Activated naive CD4-positive, alpha-beta T cell treated with anti-CD3 and anti-CD28 coated beads, Interleukin-2, amount 50 U/mL, for 24 hours (primary cell): ENCODE measurements around the gene MYL7.
A peak's percentile ranks its signal among the peaks of the same experiment; 100 is the strongest.
"Not testable (repeated sequence)": the region's sequence is repeated elsewhere in the genome, so short reads cannot be mapped to it uniquely, and the experiment has no call there.

Experiments used
- H3K27ac Mint-ChIP-seq: one replicate; pipeline ENCODE4 v1.8.0; 2021; ENCODE audit warnings: mild to moderate bottlenecking, mixed read lengths
- H3K27me3 Mint-ChIP-seq: one replicate; pipeline ENCODE4 v1.8.0; 2021; ENCODE audit warnings: mixed read lengths
- H3K36me3 Mint-ChIP-seq: one replicate; pipeline ENCODE4 v1.8.0; 2021; ENCODE audit warnings: mixed read lengths
- H3K4me1 Mint-ChIP-seq: one replicate; pipeline ENCODE4 v1.8.0; 2021; ENCODE audit warnings: mixed read lengths
- H3K4me3 Mint-ChIP-seq: one replicate; pipeline ENCODE4 v1.8.0; 2021; ENCODE audit warnings: mild to moderate bottlenecking, mixed read lengths
- H3K9me3 Mint-ChIP-seq: one replicate; pipeline ENCODE4 v1.8.0; 2021; ENCODE audit warnings: mixed read lengths

The MYL7 gene

DNA sequence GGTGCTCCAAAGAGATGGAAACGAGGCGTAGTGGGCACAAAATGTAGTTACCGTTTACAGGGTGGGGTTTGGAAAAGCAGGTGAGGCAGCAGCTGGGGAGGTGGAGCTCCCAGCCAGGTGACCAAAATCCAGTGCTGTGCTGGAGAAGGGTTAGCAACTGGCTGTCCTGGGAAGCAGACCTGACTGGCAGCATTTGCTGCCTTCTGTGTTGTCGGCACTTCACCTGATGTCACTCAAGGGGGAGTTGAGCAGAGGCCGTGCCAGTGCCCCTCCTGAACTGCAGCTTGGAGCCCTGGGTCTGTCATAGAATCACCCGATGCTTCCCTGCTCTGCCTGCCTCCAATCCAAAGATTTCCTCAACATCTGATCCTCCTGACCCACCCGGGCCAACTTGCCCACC lies 35.4 kb upstream of the MYL7 start:
- H3K4me3 Mint-ChIP-seq: no peak overlapping the region
- H3K4me1 Mint-ChIP-seq: no peaks in the 10 kb centered on the region
- no peaks in the 10 kb centered on the region for H3K36me3 Mint-ChIP-seq
- H3K27me3 Mint-ChIP-seq: peaks cover 4% of the 10 kb centered on the region
- H3K27ac Mint-ChIP-seq: no peak overlapping the region
- peaks cover 5% of the 10 kb centered on the region for H3K9me3 Mint-ChIP-seq

DNA sequence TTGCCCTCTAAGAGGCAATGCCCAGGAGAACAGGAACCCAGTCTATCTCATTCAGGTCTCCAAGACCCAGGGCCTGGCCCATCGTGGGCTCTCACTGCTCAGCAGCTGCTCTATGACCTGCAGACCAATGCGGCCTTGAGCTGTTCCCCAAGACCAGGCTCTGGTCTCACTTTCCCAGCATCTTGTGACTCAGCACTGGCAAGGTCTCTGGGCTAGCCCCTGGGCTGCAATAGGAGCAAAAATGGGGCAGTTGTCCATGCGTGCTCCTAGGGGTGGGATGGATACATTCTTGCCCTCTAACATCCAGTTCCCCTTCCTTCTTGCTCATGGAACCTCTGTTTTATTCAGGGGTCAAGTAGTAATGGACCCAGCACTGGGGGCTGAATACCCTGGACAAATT lies 34.6 kb upstream of the MYL7 start:
- Mint-ChIP-seq H3K9me3 (no peaks in the 10 kb centered on the region), H3K4me1 (no peaks in the 10 kb centered on the region), H3K27me3 (peaks cover 4% of the 10 kb centered on the region), H3K4me3 (no peak overlapping the region), H3K27ac (no peak overlapping the region), H3K36me3 (no peaks in the 10 kb centered on the region)

DNA sequence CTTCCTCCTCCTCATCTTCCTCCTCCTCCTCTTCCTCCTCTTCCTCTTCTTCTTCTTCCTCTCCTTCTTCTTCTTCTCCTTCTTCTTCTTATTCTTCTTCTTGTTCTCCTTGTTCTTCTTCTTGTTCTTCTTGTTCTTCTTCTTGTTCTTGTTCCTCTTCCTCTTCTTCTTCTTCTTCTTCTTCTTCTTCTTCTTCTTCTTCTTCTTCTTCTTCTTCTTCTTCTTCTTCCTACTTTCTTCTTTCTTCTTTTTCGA lies 33.5 kb upstream of the MYL7 start:
- H3K9me3 Mint-ChIP-seq, H3K27me3 Mint-ChIP-seq, H3K4me3 Mint-ChIP-seq, H3K4me1 Mint-ChIP-seq, H3K36me3 Mint-ChIP-seq, H3K27ac Mint-ChIP-seq: not testable (repeated sequence)

DNA sequence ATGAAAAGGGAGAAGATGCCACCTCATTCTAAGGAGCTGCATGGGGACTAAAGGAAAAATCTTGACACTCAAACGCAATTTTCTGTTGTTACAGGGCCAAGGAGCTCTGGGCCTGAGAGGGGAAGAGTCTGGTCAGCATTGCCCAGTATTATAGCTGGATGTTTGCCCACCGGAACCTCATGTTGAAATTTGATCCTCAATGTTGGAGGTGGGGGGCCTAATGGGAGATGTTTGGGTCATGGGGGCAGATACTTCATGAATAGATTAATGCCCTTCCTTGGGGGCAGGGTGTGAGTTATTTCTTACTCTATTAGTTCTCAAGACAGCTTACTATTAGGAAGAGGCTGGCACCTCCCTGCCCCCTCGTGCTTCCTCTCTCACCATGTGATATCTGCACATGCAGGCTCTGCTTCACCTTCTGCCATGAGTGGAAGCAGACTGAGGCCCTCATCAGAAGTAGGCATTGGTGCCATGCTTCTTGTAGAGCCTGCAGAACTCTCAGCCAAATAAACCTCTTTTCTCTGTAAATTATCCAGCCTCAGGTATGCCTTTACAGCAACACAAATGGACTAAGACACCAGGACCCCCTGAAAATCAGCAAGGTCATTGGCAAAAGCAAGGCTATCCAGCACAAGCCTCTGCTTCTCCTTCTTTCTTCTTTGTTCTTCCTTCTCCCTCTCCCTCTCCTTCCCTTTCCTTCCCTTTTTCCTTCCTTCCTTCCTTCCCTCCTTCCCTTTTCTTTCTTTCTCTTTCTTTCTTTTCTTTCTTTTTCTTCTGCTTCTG lies 33.0 kb upstream of the MYL7 start:
- H3K9me3 Mint-ChIP-seq: no peaks in the 10 kb centered on the region
- no peaks in the 10 kb centered on the region for H3K4me1 Mint-ChIP-seq
- no peak overlapping the region for H3K4me3 Mint-ChIP-seq
- no peaks in the 10 kb centered on the region for H3K36me3 Mint-ChIP-seq
- peaks cover 4% of the 10 kb centered on the region for H3K27me3 Mint-ChIP-seq
- no peak overlapping the region for H3K27ac Mint-ChIP-seq

DNA sequence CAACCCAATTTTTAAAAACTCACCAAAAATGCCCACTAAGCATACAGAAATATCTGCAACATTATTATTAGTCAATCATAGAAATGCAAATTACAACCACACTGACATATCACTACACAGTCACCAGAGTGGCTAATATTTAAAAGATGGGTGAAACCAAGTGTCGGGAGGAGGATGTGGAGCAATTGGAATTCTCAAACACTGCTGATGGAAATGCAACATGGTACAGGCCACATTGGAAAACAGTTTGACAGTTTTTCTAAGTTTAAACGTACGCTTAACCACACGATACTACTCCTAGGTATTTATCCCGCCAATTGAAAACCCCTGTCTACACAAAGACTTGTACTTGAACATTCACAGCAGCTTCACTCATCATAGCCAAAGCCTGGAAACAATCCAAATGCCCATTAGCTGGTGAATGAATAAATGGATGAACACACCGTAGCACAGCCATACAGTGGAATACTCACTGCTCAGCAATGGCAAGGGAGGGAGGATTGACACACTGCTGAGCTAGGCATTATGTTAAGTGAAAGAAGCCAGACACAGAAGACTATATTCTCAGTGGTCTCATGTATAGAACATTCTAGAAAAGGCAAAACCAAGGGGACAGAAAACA lies 31.8 kb upstream of the MYL7 start:
- Mint-ChIP-seq H3K27ac (no peak overlapping the region), H3K27me3 (peaks cover 4% of the 10 kb centered on the region), H3K9me3 (no peaks in the 10 kb centered on the region), H3K36me3 (no peaks in the 10 kb centered on the region), H3K4me3 (no peak overlapping the region), H3K4me1 (peaks cover 4% of the 10 kb centered on the region)

DNA sequence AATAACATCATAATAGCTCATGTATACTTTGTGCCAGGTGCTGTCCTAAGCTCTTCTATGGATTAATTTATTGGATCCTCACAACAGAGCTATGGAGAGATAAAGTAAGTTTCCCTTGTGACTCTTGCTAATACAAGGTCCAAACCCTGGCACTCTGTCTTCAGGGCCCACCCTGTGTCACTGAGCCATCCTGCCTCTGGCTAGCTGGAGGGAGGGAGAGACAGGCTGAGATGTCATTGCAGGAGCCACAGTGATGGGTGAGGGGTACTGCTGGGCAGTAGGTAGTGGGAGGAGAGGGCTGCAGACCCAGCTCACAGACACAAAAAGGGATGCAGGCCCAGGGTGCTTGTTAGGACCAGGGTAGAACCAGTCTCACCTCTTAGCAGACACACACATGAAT lies 31.2 kb upstream of the MYL7 start:
- H3K27me3 Mint-ChIP-seq: peaks cover 4% of the 10 kb centered on the region
- no peak overlapping the region for H3K27ac Mint-ChIP-seq
- no peak overlapping the region for H3K4me3 Mint-ChIP-seq
- H3K9me3 Mint-ChIP-seq: no peaks in the 10 kb centered on the region
- no peaks in the 10 kb centered on the region for H3K36me3 Mint-ChIP-seq
- peaks cover 10% of the 10 kb centered on the region for H3K4me1 Mint-ChIP-seq

DNA sequence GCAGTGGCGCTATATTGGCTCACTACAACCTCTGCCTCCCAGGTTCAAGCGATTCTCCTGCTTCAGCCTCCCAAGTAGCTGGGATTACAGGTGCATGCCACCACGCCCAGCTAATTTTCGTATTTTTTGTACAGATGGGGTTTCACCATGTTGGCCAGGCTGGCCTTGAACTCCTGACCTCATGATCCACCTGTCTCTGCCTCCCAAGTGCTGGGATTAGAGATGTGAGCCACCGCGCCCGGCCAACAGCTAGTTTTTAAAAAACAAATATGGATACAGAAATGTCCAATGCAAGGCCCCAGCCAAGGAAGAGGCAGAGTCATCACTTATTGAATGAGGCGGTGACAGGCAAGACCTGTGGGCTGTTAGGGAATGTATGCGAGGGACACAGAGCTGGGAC lies 30.8 kb upstream of the MYL7 start:
- peaks cover 14% of the 10 kb centered on the region for H3K4me1 Mint-ChIP-seq
- not testable (repeated sequence) for H3K27ac Mint-ChIP-seq, H3K9me3 Mint-ChIP-seq, H3K36me3 Mint-ChIP-seq, H3K4me3 Mint-ChIP-seq, H3K27me3 Mint-ChIP-seq

DNA sequence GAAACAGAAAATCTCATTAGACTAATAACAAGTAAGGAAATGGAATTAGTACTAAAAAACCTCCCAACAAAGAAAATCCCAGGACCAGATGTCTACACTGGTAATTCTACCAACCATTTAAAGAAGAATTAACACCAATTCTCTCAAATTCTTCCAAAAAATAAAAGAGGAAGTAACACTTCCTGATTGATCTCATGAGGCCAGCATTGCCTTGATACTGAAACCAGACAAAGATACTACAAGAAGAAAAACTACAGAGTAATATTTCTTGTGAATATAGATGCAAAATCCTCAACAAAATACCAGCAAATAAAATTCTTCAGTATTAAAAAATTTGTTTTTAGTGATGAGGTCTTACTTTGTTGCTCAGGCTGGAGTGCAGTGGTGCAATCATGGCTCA lies 26.8 kb upstream of the MYL7 start:
- Mint-ChIP-seq H3K4me1 (peaks cover 14% of the 10 kb centered on the region), H3K9me3 (peaks cover 6% of the 10 kb centered on the region), H3K27ac (no peak overlapping the region), H3K4me3 (no peak overlapping the region), H3K36me3 (peaks cover 1% of the 10 kb centered on the region), H3K27me3 (no peaks in the 10 kb centered on the region)

DNA sequence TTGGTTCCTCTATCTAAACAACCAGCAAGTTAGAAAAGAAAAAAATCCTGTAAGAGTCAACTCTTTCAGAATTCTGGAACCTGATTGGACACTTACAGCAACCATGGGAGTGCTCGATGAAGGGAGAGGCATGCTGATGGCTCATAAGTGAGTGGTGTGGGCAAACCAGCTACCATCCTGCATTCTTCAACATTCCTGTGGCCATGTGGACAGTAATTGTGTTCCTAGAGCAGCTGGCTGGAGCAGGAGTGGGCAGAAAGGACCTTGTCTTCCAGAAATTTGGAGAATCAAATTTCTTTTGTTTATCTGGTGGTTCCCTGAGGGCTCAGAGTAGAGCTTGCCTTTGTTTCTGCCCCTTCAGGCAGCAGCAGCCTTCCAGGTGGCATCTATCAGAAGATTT lies 22.5 kb upstream of the MYL7 start:
- Mint-ChIP-seq H3K4me1 (peaks cover 10% of the 10 kb centered on the region), H3K9me3 (peaks cover 6% of the 10 kb centered on the region), H3K27ac (no peak overlapping the region), H3K4me3 (no peak overlapping the region), H3K27me3 (no peaks in the 10 kb centered on the region), H3K36me3 (peaks cover 1% of the 10 kb centered on the region)

DNA sequence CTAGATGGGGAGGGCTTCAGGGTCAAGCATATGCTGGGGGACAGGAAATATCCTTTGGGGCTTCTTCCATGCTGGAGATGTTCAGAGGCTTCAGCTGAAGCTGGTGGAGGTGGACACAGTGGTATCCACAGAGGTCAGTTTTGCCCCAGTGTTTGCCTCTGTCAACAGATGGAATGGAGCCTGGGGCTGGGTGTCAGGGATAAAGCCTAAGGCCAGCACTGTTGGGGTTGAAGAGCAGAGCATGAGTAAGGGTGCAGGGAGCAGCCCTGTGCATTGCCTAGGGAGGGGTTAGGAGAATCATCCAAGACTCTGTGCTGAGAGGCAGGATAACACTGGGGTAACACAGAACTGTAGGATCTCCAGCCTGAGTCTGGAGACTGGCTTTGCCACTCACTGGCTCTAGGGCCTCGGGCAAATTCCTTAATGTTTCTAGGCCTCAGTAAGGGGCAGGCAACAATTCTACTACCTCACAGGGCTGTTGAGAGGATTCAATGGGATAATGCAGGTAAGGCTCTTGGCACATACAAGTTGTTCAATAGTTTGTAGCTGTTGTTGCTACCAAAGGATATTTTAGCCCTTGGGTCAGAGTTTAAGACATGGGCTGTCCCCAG lies 21.8 kb upstream of the MYL7 start:
- no peak overlapping the region for H3K4me3 Mint-ChIP-seq
- no peak overlapping the region for H3K27ac Mint-ChIP-seq
- no peaks in the 10 kb centered on the region for H3K27me3 Mint-ChIP-seq
- H3K9me3 Mint-ChIP-seq: peaks cover 6% of the 10 kb centered on the region
- H3K4me1 Mint-ChIP-seq: peaks cover 9% of the 10 kb centered on the region
- H3K36me3 Mint-ChIP-seq: peaks cover 1% of the 10 kb centered on the region

DNA sequence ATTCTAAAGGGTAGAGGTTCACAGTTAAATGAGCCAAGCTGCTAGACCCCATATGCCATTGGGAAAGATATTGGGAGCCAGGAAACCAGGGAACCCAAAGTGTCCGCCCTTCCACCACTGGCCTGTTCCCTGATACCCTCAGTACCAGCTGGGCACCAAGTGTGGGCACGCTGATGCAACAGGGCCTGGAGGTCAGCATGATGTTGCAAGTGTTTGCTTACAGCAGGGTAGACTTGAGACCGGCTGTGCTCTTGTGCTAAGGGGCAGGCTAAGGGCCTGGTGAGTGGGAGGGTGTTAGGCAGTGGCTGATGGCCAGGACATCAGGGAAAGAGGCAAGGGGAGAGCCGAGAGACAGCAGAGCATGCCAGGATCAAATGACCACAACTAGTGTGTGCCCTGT lies 21.0 kb upstream of the MYL7 start:
- no peak overlapping the region for H3K4me3 Mint-ChIP-seq
- peaks cover 2% of the 10 kb centered on the region for H3K4me1 Mint-ChIP-seq
- peaks cover 1% of the 10 kb centered on the region for H3K36me3 Mint-ChIP-seq
- H3K27me3 Mint-ChIP-seq: no peaks in the 10 kb centered on the region
- H3K27ac Mint-ChIP-seq: peak overlapping the region; percentile 19
- H3K9me3 Mint-ChIP-seq: peaks cover 6% of the 10 kb centered on the region

DNA sequence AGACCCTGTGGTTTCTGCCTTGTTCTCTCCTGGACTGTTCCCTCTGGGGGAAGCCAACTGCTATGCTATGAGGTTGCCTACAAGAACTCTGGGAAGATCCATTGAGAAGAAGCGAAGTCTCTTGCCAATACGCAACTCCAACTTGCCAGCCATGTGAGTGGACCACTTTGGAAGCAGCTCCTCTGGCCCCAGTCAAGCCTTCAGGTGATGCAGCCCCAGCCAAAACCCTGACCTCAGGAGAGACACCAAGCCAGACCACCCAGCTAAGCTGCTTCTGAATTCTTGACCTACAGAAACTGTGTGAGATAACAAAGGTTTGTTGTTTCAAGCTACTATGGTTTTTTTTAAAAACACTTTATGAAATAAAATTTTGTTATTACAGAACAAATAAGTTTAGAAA lies 20.2 kb upstream of the MYL7 start:
- Mint-ChIP-seq H3K27me3 (no peaks in the 10 kb centered on the region), H3K36me3 (peaks cover 1% of the 10 kb centered on the region), H3K9me3 (peaks cover 6% of the 10 kb centered on the region), H3K4me3 (no peak overlapping the region), H3K27ac (no peak overlapping the region), H3K4me1 (no peaks in the 10 kb centered on the region)

DNA sequence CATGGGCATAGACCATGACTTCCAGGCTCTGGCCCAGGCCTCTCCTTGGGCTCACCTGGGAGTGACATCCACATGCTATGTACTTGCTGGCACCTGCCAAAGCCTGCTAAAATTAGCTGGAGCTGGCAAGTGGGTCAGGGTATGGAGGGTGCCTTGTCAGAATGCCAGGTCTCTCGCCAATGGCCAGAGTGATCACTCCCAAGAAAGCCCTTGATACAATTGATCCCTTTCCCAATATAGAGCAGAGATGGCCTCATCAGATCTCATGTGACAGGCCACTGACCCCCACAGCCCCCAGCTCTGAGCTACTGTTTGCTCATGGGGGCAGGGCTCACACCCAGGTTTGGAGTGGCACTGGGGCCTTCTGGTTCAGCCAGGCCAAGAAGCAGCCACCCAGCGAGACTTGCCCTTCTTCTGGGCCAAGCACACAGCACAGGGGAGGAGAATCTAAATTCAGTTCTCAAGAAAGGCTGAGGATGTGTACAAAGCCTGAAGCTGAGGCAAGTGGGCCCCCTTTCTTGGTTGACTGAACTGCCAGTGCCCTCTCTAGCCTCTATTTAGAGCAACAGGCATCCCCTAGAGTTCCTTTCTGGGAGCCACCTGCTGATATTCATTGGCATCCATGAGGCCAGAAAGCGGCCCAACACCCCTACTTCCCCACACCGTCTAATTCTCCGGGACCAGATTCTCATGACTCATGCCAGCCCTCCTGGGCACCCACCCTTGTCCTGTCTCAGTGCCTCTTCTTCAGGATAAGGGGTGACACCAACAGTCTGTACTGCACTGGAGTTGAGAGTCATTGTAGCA lies 18.9 kb upstream of the MYL7 start:
- H3K36me3 Mint-ChIP-seq: peaks cover 1% of the 10 kb centered on the region
- peaks cover 6% of the 10 kb centered on the region for H3K9me3 Mint-ChIP-seq
- H3K27ac Mint-ChIP-seq: no peak overlapping the region
- no peaks in the 10 kb centered on the region for H3K4me1 Mint-ChIP-seq
- H3K4me3 Mint-ChIP-seq: no peak overlapping the region
- H3K27me3 Mint-ChIP-seq: no peaks in the 10 kb centered on the region

DNA sequence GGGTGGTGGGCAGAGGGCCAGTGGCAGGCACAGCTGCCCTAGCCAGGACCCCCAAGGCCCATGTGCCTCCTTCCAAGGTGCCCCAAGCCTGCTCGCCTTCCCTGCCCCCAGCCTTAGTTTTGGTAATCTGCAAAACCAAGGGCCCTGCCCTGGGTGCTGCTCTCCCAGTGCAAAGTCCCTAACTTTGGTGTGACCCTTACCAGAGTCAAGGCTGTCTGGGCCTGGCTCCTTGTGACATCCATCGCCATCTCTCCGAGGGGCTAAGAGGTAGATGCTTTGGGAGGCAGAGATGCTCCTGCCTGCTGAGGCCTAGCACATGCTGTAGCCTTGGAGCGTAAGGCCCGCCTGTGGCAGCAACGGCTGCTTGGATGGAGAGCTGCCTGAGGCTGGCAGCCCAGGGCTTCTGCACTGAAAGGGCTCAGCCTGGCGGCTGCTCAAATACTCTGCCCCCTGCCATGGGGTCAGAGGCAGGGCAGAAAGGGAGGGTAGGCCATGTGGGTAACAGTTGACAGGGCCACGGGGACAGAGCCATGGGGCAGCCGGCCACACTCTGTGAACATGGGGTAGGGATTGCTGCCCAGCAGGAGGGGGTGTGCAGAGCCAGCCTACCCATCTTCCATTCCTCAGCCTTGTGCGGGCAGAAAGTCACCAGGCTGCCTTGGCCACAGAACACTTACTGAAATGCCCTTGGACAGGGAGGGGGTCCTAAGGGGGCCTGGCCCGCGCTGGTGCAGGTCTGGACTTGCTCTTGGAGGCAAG lies 17.9 kb upstream of the MYL7 start:
- Mint-ChIP-seq H3K27ac (no peak overlapping the region), H3K4me3 (no peak overlapping the region), H3K27me3 (no peaks in the 10 kb centered on the region), H3K36me3 (no peaks in the 10 kb centered on the region), H3K9me3 (no peaks in the 10 kb centered on the region), H3K4me1 (no peaks in the 10 kb centered on the region)

DNA sequence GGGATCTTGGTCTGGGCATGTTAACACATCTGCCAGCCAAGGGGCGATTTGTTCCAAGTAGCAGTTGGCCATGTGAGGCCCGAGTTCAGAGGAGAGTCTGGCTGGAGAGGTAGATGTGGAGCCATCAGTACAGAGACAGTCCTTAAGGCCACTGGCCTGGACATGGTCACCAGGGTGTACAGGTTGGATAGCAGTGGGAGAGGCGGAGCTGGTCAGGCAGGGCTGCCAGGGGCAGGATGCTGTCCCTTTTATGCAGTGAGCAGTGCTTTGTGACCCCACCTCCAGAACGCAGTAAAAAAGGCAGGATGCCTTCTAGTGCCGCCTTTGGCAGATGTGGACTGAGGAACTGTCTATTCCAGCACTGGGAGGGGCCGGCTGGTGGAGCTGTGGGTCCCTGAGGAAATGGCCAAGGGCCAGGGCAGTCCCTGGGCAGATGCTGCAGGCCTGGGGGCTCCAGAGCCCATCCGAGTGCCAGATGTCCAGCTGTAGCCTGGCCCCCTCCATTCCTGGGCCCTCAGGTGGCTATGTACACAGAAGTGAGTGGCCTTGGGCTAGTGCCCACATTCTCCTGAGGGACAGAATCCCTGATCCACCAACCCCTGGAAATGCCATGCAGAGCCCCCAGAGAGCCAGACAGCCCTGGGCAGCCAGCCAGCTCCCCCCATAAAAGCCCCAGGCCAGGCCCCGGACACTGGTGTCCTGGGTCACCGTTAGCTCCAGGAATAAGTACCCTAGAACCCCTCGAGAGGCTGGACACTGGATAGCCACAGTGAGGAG lies 17.2 kb upstream of the MYL7 start:
- Mint-ChIP-seq H3K9me3 (no peaks in the 10 kb centered on the region), H3K27me3 (no peaks in the 10 kb centered on the region), H3K4me1 (no peaks in the 10 kb centered on the region), H3K36me3 (no peaks in the 10 kb centered on the region), H3K27ac (no peak overlapping the region), H3K4me3 (no peak overlapping the region)
